Measurements from ENCODE around the gene ARHGAP35. TPM values are rescaled to one million over a fixed set of nuclear protein-coding genes. Genes with fewer than 3 reads are reported as not detected.

The ARHGAP35 gene
- total and polyA plus RNA-seq, 10 of the 15 experiments (the other 5 are each of a cell fraction or from before 2014, with no cell fraction given) = 0.85 to 29.9 (median 11.5) TPM

GRCh38 chr19:46872967-46873366 lies 12.2 kb downstream of the ARHGAP35 start:
- 75% methylated on average over 4 of the region's 4 CpGs for WGBS (ENCODE audit: insufficient coverage, insufficient replicate concordance, low lambda C conversion rate, missing lambda C conversion rate)
- Histone ChIP-seq H3K9ac (ENCODE audit: control insufficient read depth, insufficient read depth, low read length) (no peak overlapping the region), H2AFZ (ENCODE audit: control insufficient read depth, low read depth, low read length) (no peak overlapping the region), H3K4me2 (ENCODE audit: control insufficient read depth, insufficient read depth) (no peak overlapping the region), H3K4me1 (ENCODE audit: control insufficient read depth, insufficient read depth, low read length) (no peaks in the 10 kb centered on the region; the same call in 1 of the 2 replicates), H3K79me2 (ENCODE audit: control insufficient read depth, insufficient read depth, low read length) (peaks cover 36% of the 10 kb centered on the region), H3K27me3 (replicated peaks in 1 of 2; ENCODE audit: control insufficient read depth in 2 of 2, insufficient read depth in 2 of 2, low read length in 1 of 2) (no peaks in the 10 kb centered on the region), H3K27ac (ENCODE audit: control insufficient read depth, insufficient read depth) (no peak overlapping the region), H4K20me1 (ENCODE audit: control insufficient read depth, insufficient read depth) (no peaks in the 10 kb centered on the region; the same call in 1 of the 2 replicates), H3K9me3 (replicated peaks; ENCODE audit: control insufficient read depth, insufficient read depth, low read length) (no peaks in the 10 kb centered on the region; the same call in 2 of the 3 replicates), H3K36me3 (ENCODE audit: control insufficient read depth in 2 of 2, insufficient read depth in 2 of 2, low read length in 1 of 2) (peaks cover 0 to 2% of the 10 kb centered on the region in 2 experiments; a peak in 1 of 4 replicates), H3K4me3 (no peak overlapping the region)
- in situ Hi-C loops (cut with MboI) (no loop called here), intact Hi-C loops (cut with micrococcal nuclease; ENCODE audit: unreplicated experiment) (no loop called here)
- RAD21 ChIA-PET (ENCODE audit: unreplicated experiment) = no interaction called here
- no peak for FAIRE-seq
- TF ChIP-seq RBBP5 (conservative IDR thresholded peaks at IDR 0.05) = no peak
- no peak for TF ChIP-seq TARDBP (IDR thresholded peaks at IDR 0.05; ENCODE audit: borderline replicate concordance)
- TF ChIP-seq RELA (IDR thresholded peaks at IDR 0.05; ENCODE audit: borderline replicate concordance, partially characterized antibody) = no peak
- TF ChIP-seq ASH2L (IDR thresholded peaks at IDR 0.05; ENCODE audit: borderline replicate concordance, low read depth) = no peak
- TF ChIP-seq EP300 (IDR thresholded peaks at IDR 0.05; ENCODE audit: borderline replicate concordance in 1 of 2, control insufficient read depth in 1 of 2, low read depth in 2 of 2, low read length in 2 of 2) = no peak
- TF ChIP-seq TCF12 (IDR thresholded peaks at IDR 0.05; ENCODE audit: low read depth, low read length) = no peak
- no peak for TF ChIP-seq ELK1 (IDR thresholded peaks at IDR 0.05; ENCODE audit: low read depth, low read length)
- no peak for TF ChIP-seq NR2C1 (IDR thresholded peaks at IDR 0.05)
- no peak for TF ChIP-seq ZNF217 (IDR thresholded peaks at IDR 0.05)
- no peak for TF ChIP-seq TCF7 (IDR thresholded peaks at IDR 0.05; ENCODE audit: borderline replicate concordance)
- TF ChIP-seq SUPT20H (IDR thresholded peaks at IDR 0.05; ENCODE audit: borderline replicate concordance, control insufficient read depth, low read depth, low read length) = no peak
- no peak for TF ChIP-seq SREBF1 (IDR thresholded peaks at IDR 0.05; ENCODE audit: low read length)
- no peak for TF ChIP-seq MYB (IDR thresholded peaks at IDR 0.05; ENCODE audit: borderline replicate concordance, low read depth, low read length)
- no peak for TF ChIP-seq NRF1 (conservative IDR thresholded peaks at IDR 0.05; ENCODE audit: low read depth, low read length)
- no peak for TF ChIP-seq PAX8 (IDR thresholded peaks at IDR 0.05)
- no peak for TF ChIP-seq RAD51 (IDR thresholded peaks at IDR 0.05)
- TF ChIP-seq ZBTB40 (IDR thresholded peaks at IDR 0.05; ENCODE audit: borderline replicate concordance) = no peak
- no peak for TF ChIP-seq IRF4 (IDR thresholded peaks at IDR 0.05; ENCODE audit: low read depth, low read length)
- no peak for TF ChIP-seq YY1 (IDR thresholded peaks at IDR 0.05; ENCODE audit: low read depth, low read length)
- CTCF ChIA-PET = interaction anchor here (0.6 to 1.3 kb wide), 3 partner anchors 8 to 140 kb away, joined by 3 to 5 read pairs (median 3); no protein-coding TSS in a partner anchor
- BruUV-seq (replicated peaks) = no TSS peak
- DNase-seq (ENCODE audit: low read depth, low spot score) = no peak
- ATAC-seq = no peak
- SMC1A ChIA-PET (ENCODE audit: uncharacterized antibody, unreplicated experiment) = no interaction called here
- POLR2A ChIA-PET = interaction anchor here (0.8 kb wide), 1 partner anchor 13 kb away, joined by 3 read pairs; no protein-coding TSS in a partner anchor

Data from GM12878 (cell line).